Astrocyte (in vitro differentiated cells and primary cell): ENCODE measurements around the gene SLC38A10.

Experiments used
- CTCF ChIP-seq: IDR thresholded peaks from 2 replicates; pipeline ENCODE4 v1.5.1; 2011; ENCODE audit warnings: low read depth, mild to moderate bottlenecking, inconsistent platforms, low read length, moderate library complexity; ENCODE audit not compliant: insufficient read depth
- EZH2 ChIP-seq: IDR thresholded peaks from 2 replicates; pipeline ENCODE4 v1.6.1; 2012; ENCODE audit warnings: mild to moderate bottlenecking, low read length, inconsistent platforms; ENCODE audit not compliant: insufficient read depth

DNA sequence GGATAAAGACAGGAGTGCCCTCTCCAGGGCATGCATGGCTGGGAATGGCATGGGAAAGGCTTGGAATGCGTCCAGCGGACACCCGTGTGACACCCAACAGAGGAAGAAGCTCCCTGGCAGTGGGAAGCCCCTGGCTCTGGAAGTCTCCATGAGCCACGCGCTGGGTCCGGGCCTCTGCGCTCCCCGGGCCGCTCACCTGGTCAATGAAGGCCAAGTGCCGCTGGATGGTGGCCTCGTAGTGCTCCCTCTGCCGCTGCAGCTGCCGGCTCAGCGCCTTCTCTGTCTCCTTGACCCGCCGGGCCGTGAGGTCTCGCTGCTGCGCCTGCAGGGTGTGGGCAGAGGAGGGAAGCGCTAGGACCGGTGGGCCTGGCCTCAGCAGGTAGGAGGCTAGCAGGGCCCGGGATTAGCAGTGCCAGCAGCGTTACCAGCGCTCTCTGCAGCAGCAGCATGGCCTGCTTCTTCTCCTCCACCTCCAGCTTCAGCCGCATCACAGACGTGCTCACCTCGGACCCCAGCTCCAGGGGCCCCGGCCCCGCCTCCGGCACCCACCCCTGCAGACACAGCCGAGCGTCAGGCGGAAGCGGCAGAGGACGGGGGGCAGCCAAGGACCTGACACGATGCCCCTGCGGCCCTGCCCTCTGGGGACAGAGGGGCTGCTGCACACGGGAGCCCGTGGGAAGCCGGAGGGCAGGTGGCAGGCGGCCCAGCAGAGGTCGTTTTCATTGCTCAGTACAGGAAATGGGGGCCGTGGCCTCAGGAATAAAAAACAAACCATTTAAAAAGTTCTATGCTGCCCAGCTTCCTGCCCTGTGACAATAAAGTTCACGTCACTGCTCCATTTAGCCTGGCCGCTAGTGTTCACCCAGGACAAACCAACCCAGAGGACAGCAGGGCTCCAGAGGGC is 98.3 kb downstream of the SLC38A10 start:
- no peak for TF ChIP-seq EZH2
- TF ChIP-seq CTCF = no peak
